ENCODE results near the gene KCNH2.

GRCh38 chr7:150994141-150994837 lies 16.2 kb upstream of the KCNH2 start:
- TF ChIP-seq CTCF (conservative IDR thresholded peaks at IDR 0.05; ENCODE audit: low read length) (no peak), EZH2phosphoT487 (IDR thresholded peaks at IDR 0.05; ENCODE audit: borderline replicate concordance, low read depth, low read length) (no peak)
